Measurements from ENCODE around the gene ASTN2.

DNA sequence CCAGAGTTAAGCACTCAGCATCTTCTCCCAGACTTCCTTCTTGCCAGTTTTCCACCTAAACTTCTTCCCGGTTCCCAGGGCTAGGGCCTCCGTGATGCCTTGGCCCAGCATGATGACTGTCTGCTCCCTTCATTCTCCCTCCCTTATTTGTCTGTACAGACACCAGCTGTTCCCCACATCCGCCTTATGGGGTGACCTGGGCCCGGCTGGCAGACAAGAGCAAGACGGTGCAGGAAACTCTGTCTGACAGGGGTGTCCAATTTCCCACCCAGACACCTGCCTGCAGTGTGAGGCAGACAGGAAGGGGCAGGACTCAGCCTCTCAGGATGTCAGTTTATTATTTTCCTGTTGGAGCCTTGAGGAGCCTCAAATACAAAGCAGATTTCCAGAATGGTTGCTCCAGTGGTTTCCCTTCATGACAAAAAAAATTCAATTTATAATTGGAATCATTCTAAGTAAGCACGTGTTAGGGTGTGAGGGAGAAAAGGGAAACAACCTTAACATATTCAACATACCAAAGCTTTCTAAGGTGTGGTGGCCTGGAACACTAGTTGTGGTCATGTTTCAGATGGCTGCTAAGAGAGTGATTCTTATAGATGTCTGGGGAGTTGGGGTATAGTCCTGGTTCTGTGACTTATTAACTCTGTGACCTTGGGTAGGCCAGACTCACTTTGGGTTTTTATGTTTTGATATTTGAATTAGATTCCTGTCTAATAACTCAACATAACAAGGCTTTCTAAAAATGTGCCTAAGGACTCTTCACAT is 1026.7 kb downstream of the ASTN2 start:
- TF ChIP-seq, protein P1, sequence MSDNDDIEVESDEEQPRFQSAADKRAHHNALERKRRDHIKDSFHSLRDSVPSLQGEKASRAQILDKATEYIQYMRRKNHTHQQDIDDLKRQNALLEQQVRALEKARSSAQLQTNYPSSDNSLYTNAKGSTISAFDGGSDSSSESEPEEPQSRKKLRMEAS (IDR thresholded peaks at IDR 0.05), result no peak
- TF ChIP-seq TAF1 (conservative IDR thresholded peaks at IDR 0.05), result no peak
- TF ChIP-seq, protein P2, sequence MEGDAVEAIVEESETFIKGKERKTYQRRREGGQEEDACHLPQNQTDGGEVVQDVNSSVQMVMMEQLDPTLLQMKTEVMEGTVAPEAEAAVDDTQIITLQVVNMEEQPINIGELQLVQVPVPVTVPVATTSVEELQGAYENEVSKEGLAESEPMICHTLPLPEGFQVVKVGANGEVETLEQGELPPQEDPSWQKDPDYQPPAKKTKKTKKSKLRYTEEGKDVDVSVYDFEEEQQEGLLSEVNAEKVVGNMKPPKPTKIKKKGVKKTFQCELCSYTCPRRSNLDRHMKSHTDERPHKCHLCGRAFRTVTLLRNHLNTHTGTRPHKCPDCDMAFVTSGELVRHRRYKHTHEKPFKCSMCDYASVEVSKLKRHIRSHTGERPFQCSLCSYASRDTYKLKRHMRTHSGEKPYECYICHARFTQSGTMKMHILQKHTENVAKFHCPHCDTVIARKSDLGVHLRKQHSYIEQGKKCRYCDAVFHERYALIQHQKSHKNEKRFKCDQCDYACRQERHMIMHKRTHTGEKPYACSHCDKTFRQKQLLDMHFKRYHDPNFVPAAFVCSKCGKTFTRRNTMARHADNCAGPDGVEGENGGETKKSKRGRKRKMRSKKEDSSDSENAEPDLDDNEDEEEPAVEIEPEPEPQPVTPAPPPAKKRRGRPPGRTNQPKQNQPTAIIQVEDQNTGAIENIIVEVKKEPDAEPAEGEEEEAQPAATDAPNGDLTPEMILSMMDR (IDR thresholded peaks at IDR 0.05; ENCODE audit: low read depth, low read length, missing input control), result no peak
- TF ChIP-seq SP1 (IDR thresholded peaks at IDR 0.05), result no peak
- no peak for TF ChIP-seq RAD21 (IDR thresholded peaks at IDR 0.05)
- TF ChIP-seq, protein P3, sequence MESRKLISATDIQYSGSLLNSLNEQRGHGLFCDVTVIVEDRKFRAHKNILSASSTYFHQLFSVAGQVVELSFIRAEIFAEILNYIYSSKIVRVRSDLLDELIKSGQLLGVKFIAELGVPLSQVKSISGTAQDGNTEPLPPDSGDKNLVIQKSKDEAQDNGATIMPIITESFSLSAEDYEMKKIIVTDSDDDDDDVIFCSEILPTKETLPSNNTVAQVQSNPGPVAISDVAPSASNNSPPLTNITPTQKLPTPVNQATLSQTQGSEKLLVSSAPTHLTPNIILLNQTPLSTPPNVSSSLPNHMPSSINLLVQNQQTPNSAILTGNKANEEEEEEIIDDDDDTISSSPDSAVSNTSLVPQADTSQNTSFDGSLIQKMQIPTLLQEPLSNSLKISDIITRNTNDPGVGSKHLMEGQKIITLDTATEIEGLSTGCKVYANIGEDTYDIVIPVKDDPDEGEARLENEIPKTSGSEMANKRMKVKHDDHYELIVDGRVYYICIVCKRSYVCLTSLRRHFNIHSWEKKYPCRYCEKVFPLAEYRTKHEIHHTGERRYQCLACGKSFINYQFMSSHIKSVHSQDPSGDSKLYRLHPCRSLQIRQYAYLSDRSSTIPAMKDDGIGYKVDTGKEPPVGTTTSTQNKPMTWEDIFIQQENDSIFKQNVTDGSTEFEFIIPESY (IDR thresholded peaks at IDR 0.05), result no peak
- no peak for TF ChIP-seq YY1 (IDR thresholded peaks at IDR 0.05)
- no peak for TF ChIP-seq EGR1 (IDR thresholded peaks at IDR 0.05; ENCODE audit: low read depth in 2 of 2)
- TF ChIP-seq, protein P4, sequence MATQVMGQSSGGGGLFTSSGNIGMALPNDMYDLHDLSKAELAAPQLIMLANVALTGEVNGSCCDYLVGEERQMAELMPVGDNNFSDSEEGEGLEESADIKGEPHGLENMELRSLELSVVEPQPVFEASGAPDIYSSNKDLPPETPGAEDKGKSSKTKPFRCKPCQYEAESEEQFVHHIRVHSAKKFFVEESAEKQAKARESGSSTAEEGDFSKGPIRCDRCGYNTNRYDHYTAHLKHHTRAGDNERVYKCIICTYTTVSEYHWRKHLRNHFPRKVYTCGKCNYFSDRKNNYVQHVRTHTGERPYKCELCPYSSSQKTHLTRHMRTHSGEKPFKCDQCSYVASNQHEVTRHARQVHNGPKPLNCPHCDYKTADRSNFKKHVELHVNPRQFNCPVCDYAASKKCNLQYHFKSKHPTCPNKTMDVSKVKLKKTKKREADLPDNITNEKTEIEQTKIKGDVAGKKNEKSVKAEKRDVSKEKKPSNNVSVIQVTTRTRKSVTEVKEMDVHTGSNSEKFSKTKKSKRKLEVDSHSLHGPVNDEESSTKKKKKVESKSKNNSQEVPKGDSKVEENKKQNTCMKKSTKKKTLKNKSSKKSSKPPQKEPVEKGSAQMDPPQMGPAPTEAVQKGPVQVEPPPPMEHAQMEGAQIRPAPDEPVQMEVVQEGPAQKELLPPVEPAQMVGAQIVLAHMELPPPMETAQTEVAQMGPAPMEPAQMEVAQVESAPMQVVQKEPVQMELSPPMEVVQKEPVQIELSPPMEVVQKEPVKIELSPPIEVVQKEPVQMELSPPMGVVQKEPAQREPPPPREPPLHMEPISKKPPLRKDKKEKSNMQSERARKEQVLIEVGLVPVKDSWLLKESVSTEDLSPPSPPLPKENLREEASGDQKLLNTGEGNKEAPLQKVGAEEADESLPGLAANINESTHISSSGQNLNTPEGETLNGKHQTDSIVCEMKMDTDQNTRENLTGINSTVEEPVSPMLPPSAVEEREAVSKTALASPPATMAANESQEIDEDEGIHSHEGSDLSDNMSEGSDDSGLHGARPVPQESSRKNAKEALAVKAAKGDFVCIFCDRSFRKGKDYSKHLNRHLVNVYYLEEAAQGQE (IDR thresholded peaks at IDR 0.05), result no peak
- no peak for TF ChIP-seq GABPA (IDR thresholded peaks at IDR 0.05 in 1 of 2, conservative IDR thresholded peaks at IDR 0.05 in 1 of 2)
- no peak for TF ChIP-seq HNF4G (IDR thresholded peaks at IDR 0.05)
- TF ChIP-seq, protein P5, sequence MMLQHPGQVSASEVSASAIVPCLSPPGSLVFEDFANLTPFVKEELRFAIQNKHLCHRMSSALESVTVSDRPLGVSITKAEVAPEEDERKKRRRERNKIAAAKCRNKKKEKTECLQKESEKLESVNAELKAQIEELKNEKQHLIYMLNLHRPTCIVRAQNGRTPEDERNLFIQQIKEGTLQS (IDR thresholded peaks at IDR 0.05), result no peak
- TF ChIP-seq JUND (IDR thresholded peaks at IDR 0.05), result no peak
- no peak for TF ChIP-seq NR2F2 (IDR thresholded peaks at IDR 0.05)

All from liver (tissue), 3 donors.